ENCODE measurements around the gene FNIP2.

DNA sequence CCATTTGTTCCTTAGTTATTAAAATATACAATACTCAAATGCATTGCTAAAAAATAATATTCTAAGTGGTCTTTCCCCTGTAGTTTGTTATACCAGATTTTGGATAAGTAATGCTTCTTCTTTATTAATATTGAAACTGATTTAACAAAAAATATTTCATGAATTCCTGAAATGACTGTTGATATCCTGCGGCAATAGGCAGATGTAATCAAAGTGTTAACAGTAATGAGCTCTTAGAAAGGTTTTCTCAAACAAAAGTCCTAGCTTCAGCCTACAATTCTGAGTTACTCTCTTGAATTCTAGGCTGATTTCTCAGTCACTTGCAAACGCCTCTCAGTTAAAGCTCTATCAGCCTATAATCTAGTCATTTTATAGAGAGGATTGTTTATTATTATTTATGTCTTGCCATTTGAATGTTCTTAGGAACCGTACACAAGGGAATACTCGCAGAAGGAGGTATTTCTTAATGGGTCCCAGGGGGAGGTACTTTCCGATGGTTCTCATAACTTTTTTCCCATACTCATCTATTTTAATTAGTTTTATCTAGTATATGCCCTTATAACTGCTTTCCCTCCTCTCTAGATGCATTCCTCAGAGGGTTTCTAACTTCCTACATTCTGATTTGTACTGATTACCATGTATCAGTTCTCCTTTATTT is 96.8 kb downstream of the FNIP2 start:
- TF ChIP-seq, protein P1, sequence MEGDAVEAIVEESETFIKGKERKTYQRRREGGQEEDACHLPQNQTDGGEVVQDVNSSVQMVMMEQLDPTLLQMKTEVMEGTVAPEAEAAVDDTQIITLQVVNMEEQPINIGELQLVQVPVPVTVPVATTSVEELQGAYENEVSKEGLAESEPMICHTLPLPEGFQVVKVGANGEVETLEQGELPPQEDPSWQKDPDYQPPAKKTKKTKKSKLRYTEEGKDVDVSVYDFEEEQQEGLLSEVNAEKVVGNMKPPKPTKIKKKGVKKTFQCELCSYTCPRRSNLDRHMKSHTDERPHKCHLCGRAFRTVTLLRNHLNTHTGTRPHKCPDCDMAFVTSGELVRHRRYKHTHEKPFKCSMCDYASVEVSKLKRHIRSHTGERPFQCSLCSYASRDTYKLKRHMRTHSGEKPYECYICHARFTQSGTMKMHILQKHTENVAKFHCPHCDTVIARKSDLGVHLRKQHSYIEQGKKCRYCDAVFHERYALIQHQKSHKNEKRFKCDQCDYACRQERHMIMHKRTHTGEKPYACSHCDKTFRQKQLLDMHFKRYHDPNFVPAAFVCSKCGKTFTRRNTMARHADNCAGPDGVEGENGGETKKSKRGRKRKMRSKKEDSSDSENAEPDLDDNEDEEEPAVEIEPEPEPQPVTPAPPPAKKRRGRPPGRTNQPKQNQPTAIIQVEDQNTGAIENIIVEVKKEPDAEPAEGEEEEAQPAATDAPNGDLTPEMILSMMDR (IDR thresholded peaks at IDR 0.05), result no peak
- no peak for TF ChIP-seq POLR2A (IDR thresholded peaks at IDR 0.05)

Measured in heart left ventricle (tissue), 13 donors.